Large intestine (tissue), 3 donors: ENCODE results near the gene MVK. TPM values are rescaled to one million over a fixed set of nuclear protein-coding genes. Genes with fewer than 3 reads are reported as not detected.
"Not testable (repeated sequence)": the region's sequence is repeated elsewhere in the genome, so short reads cannot be mapped to it uniquely, and the experiment has no call there.

Experiments used
- DNase-seq, 2 donors: peaks; one replicate each; pipeline versions ENCODE4 v3.0.0 to v3.0.0-alpha.2; 2013
- H3K27ac ChIP-seq: one replicate; pipeline ENCODE4 v1.5.1; 2013; ENCODE audit warnings: low read length
- H3K27me3 ChIP-seq: 2 replicates; pipeline ENCODE4 v1.6.1; 2013; ENCODE audit warnings: low read length; ENCODE audit not compliant: control insufficient read depth, insufficient read depth
- H3K36me3 ChIP-seq: 2 replicates; pipeline ENCODE4 v1.6.1; 2013; ENCODE audit warnings: low read length; ENCODE audit not compliant: control insufficient read depth, insufficient read depth
- H3K4me1 ChIP-seq: one replicate; pipeline ENCODE4 v1.6.1; 2013; ENCODE audit warnings: low read length; ENCODE audit not compliant: control insufficient read depth, insufficient read depth
- H3K4me3 ChIP-seq: one replicate; pipeline ENCODE4 v1.5.1; 2013; ENCODE audit warnings: low read length
- H3K9me3 ChIP-seq: one replicate; pipeline ENCODE4 v1.6.1; 2013; ENCODE audit warnings: mild to moderate bottlenecking, low read depth, low read length, moderate library complexity; ENCODE audit not compliant: control insufficient read depth
- WGBS: methylation state at CpG from one replicate; pipeline ENCODE4 v1.1.5; 2013; ENCODE audit warnings: low lambda C conversion rate; ENCODE audit not compliant: insufficient coverage; 5-methylcytosine and 5-hydroxymethylcytosine counted together
- polyA plus RNA-seq: library from polyadenylated mRNA; unstranded; fragments of 120-200 nt; gene quantifications from one replicate; pipeline ENCODE4 v1.2.1, GENCODE V29; 2013

Gene MVK
- polyA plus RNA-seq, 1 donor, result 15.8 TPM

DNA sequence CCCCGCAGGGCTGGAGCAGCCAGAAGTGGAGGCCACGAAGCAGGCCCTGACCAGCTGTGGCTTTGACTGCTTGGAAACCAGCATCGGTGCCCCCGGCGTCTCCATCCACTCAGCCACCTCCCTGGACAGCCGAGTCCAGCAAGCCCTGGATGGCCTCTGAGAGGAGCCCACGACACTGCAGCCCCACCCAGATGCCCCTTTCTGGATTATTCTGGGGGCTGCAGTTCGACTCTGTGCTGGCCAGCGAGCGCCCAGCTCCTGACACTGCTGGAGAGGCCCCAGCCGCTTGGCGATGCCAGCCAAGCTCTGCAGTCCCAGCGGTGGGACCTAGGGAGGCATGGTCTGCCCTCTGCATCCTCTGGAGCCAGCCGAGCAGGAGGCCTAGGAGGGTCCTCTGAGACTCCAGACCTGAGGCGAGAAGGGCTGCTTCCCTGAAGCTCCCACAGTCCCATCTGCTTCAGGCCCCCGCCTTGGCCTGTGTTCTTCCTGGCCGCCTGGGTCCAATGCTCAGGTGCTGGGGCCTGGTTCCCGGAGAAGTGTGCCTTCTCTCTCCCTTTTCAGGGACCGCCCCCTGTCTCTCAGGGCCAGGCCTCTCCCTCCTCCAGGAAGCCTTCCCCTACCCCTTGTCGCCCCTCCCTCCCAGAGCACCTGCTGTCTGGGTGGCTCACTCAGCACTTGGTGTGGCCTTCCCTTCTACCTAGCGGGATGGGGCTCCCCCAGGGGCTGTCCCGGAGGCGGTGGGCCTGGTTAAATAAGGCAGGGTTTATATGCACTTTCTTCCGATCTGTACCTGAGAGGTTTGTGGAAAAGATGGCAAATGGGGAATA, 23.0 kb downstream of the MVK start:
- Histone ChIP-seq H3K9me3 (no peaks in the 10 kb centered on the region), H3K27ac (no peak overlapping the region), H3K4me3 (no peak overlapping the region), H3K27me3 (no peaks in the 10 kb centered on the region), H3K36me3 (peaks cover 38% of the 10 kb centered on the region), H3K4me1 (peaks cover 10% of the 10 kb centered on the region)
- WGBS, result no CpG with 5 or more reads among the region's 24 CpGs
- DNase-seq, result no peak

GRCh38 chr12:109597414-109597794, 23.8 kb downstream of the MVK start:
- H3K27me3 ChIP-seq, result no peaks in the 10 kb centered on the region
- H3K4me1 ChIP-seq, result peaks cover 10% of the 10 kb centered on the region
- H3K4me3 ChIP-seq, result no peak overlapping the region
- WGBS, result no CpG with 5 or more reads among the region's 11 CpGs
- H3K36me3 ChIP-seq, result peaks cover 31% of the 10 kb centered on the region
- H3K27ac ChIP-seq, result no peak overlapping the region
- H3K9me3 ChIP-seq, result no peaks in the 10 kb centered on the region
- no peak for DNase-seq

GRCh38 chr12:109597795-109598427, 24.3 kb downstream of the MVK start:
- DNase-seq, result peak; percentile 80 to 82
- Histone ChIP-seq H3K27ac (no peak overlapping the region), H3K4me3 (no peak overlapping the region), H3K4me1 (peaks cover 10% of the 10 kb centered on the region), H3K27me3 (no peaks in the 10 kb centered on the region), H3K9me3 (no peaks in the 10 kb centered on the region), H3K36me3 (peaks cover 26% of the 10 kb centered on the region)
- WGBS, result no CpG with 5 or more reads among the region's 27 CpGs

DNA sequence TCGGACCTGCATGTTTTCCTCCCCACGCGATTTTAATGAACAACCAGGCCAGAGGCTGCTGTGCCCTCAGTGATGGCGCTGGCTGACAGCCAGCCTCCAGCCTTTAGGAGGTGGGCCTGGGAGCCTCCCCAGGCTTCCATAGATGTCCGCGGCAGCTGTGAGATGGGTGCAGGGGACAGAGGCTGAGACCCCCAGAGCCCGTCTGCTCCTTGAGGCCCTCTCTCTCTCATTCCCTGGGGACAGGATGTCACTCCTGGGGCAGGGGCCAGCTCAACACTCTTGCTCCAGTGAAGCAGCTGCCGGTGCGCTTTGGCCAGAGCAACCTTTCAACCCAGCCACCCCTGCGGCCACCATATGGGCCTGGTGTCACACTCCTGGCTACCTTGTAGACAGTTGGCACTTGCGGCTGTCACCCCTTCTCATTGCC, 24.8 kb downstream of the MVK start:
- H3K9me3 ChIP-seq, result no peaks in the 10 kb centered on the region
- no peak for DNase-seq
- no peaks in the 10 kb centered on the region for H3K27me3 ChIP-seq
- H3K36me3 ChIP-seq, result peaks cover 21% of the 10 kb centered on the region
- WGBS, result no CpG with 5 or more reads among the region's 11 CpGs
- H3K4me1 ChIP-seq, result peaks cover 10% of the 10 kb centered on the region
- no peak overlapping the region for H3K27ac ChIP-seq
- H3K4me3 ChIP-seq, result no peak overlapping the region

DNA sequence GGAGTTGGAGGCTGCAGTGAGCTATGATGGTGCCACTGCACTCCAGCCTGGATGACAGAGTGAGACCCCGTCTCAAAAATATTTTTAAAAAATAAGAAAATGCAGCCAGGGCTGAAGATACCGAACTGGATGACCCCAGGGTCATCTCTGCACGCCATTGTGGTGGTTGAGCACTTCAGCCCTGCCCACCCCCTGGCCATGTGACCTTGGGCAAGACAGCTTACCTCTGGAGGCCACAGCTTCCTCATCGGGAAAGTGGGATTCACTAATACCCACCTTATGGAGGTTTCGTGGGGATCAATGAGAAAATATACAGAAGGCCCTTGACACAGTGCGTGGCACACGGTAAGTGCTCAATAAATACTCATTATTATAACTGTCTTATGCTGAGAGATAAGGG, 25.5 kb downstream of the MVK start:
- no peaks in the 10 kb centered on the region for H3K27me3 ChIP-seq
- 100% methylated on average over 1 of the region's 7 CpGs for WGBS
- H3K36me3 ChIP-seq, result peaks cover 19% of the 10 kb centered on the region
- H3K9me3 ChIP-seq, result no peaks in the 10 kb centered on the region
- H3K27ac ChIP-seq, result no peak overlapping the region
- peaks cover 16% of the 10 kb centered on the region for H3K4me1 ChIP-seq
- no peak overlapping the region for H3K4me3 ChIP-seq
- no peak for DNase-seq

DNA sequence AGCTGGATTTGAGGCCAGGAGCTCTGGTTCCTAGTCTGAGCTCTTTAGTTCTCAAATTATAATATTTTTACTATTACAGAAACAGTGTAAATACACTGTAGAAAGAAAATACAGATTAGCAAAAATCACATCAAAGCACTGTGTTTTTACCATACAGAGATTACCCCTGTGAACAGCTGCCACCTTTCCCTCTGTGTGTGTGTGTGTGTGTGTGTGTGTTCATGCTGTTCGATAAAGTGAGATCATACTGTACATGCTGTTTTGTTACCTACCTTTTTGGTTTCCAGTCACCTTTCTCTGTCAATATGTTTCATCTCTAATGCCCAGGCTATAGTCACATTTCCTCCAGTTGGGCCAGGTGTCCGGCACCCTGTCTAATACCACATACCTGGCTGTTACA, 26.9 kb downstream of the MVK start:
- Histone ChIP-seq H3K27me3 (no peaks in the 10 kb centered on the region), H3K27ac (no peak overlapping the region), H3K4me3 (no peak overlapping the region), H3K4me1 (peaks cover 22% of the 10 kb centered on the region), H3K9me3 (no peaks in the 10 kb centered on the region), H3K36me3 (peaks cover 9% of the 10 kb centered on the region)
- DNase-seq, result no peak
- no CpG with 5 or more reads among the region's 2 CpGs for WGBS

DNA sequence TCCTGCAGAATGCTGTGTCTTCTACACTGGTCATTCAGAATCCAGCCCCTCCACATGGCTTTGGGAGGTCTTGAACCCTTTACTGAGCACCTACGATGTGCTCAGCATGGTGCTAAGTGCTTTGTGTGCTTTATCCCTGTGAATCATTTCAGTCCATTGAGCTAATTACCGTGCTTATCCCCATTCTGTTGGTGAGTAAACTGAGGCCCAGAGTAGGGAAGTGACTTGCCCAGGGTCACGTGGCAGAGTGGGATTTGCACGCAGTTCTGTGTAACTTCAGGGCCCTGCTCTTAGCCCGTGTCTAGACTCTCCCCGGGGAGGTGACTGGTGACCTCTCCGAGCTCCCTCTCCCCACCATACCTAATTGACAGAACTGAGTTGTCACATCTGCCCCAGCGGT, 27.4 kb downstream of the MVK start:
- Histone ChIP-seq H3K27me3 (no peaks in the 10 kb centered on the region), H3K36me3 (peaks cover 9% of the 10 kb centered on the region), H3K9me3 (no peaks in the 10 kb centered on the region), H3K4me3 (no peak overlapping the region), H3K27ac (no peak overlapping the region), H3K4me1 (peaks cover 22% of the 10 kb centered on the region)
- WGBS, result no CpG with 5 or more reads among the region's 8 CpGs
- no peak for DNase-seq

DNA sequence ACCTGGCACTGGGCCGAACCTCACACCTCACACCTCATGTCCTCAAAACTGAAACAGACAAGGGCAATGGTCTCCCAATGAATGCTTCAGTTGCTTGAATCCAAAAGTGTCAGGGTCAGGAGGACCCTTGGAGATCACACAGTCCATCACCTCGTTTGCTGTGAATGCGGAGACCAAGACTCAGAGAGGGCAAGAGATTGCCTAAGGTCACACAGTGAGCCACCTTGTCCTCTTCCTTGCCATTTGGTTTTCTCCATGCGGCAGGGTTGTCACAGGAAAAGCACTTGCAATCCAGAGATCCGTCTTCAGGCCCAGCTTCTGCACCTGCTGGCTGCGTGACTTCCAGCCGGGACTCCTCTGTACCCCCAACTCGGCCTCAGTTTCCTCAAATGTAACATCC, 28.0 kb downstream of the MVK start:
- H3K27me3 ChIP-seq, result no peaks in the 10 kb centered on the region
- H3K4me3 ChIP-seq, result no peak overlapping the region
- WGBS, result 100% methylated on average over 1 of the region's 8 CpGs
- no peak for DNase-seq
- H3K4me1 ChIP-seq, result peaks cover 27% of the 10 kb centered on the region
- H3K36me3 ChIP-seq, result peaks cover 6% of the 10 kb centered on the region
- H3K9me3 ChIP-seq, result no peaks in the 10 kb centered on the region
- no peak overlapping the region for H3K27ac ChIP-seq

DNA sequence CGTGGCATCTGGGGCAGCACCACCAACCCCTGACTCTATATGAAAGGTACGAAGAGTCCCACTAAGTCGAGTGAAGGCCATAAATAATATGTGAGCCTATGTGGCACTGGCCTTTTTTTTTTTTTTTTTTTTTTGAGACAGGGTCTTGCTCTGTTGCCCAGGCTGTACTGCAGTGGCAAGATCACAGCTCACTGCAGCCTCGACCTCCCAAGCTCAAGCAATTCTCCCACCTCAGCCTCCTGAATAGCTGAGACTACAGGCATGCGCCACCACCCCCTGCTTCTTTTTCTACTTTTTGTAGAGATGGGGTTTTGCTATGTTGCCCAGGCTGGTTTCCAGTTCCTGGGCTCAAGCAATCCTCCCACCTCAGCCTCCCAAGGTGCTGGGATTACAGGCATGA, 28.5 kb downstream of the MVK start:
- peaks cover 30% of the 10 kb centered on the region for H3K4me1 ChIP-seq
- H3K27me3 ChIP-seq, H3K27ac ChIP-seq, DNase-seq, H3K9me3 ChIP-seq, H3K4me3 ChIP-seq, H3K36me3 ChIP-seq: not testable (repeated sequence)
- no CpG with 5 or more reads among the region's 5 CpGs for WGBS

GRCh38 chr12:109604132-109604585, 30.6 kb downstream of the MVK start:
- no CpG with 5 or more reads among the region's 3 CpGs for WGBS
- Histone ChIP-seq H3K4me3 (no peak overlapping the region), H3K27ac (no peak overlapping the region), H3K27me3 (no peaks in the 10 kb centered on the region), H3K4me1 (peaks cover 19% of the 10 kb centered on the region), H3K36me3 (no peaks in the 10 kb centered on the region), H3K9me3 (no peaks in the 10 kb centered on the region)
- DNase-seq, result peak in 1 of 2 donors; percentile 64
